ENCODE results near the gene RBM48.

DNA sequence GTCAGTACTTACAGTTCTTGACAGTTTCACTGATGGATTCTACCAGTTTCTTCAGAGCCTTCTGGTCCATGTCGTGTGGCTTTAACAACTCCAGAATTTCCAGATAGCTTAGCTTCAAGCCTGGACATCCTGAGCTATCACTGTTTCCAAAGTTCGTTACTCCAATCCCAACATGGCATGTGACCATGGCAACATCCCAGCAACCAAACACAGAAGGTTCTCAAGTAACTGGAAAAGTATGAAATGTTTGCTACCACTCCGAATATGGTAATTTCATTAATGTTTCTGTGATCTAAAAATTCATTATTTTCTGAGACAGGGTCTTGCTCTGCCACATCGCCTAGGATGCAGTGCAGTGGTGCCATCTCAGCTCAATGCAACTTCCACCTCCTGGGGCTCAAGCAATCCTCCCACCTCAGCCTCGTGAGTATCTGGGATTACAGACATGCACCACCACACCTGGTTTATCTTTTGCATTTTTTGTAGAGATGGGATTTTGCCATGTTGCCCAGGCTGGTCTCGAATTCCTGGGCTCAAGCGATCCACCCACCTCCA, 29.3 kb downstream of the RBM48 start:
- TF ChIP-seq KDM1A (IDR thresholded peaks at IDR 0.05; ENCODE audit: borderline replicate concordance, low read length) = no peak
- TF ChIP-seq, protein P1, sequence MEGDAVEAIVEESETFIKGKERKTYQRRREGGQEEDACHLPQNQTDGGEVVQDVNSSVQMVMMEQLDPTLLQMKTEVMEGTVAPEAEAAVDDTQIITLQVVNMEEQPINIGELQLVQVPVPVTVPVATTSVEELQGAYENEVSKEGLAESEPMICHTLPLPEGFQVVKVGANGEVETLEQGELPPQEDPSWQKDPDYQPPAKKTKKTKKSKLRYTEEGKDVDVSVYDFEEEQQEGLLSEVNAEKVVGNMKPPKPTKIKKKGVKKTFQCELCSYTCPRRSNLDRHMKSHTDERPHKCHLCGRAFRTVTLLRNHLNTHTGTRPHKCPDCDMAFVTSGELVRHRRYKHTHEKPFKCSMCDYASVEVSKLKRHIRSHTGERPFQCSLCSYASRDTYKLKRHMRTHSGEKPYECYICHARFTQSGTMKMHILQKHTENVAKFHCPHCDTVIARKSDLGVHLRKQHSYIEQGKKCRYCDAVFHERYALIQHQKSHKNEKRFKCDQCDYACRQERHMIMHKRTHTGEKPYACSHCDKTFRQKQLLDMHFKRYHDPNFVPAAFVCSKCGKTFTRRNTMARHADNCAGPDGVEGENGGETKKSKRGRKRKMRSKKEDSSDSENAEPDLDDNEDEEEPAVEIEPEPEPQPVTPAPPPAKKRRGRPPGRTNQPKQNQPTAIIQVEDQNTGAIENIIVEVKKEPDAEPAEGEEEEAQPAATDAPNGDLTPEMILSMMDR (IDR thresholded peaks at IDR 0.05; ENCODE audit: control extremely low read depth in 1 of 3, insufficient read depth in 1 of 3, low read depth in 1 of 3, low read length in 3 of 3) = no peak
- TF ChIP-seq EP300 (IDR thresholded peaks at IDR 0.05; ENCODE audit: borderline replicate concordance in 1 of 2, low read depth in 2 of 2, low read length in 2 of 2) = no peak

Measured in H1 (cell line).